ENCODE results near the gene OPHN1. TPM values are rescaled to one million over a fixed set of nuclear protein-coding genes. Genes with fewer than 3 reads are reported as not detected.

OPHN1 gene
- total RNA-seq, 4 donors from 2014 or later = 5.1 to 11.2 (median 8.0) TPM

DNA sequence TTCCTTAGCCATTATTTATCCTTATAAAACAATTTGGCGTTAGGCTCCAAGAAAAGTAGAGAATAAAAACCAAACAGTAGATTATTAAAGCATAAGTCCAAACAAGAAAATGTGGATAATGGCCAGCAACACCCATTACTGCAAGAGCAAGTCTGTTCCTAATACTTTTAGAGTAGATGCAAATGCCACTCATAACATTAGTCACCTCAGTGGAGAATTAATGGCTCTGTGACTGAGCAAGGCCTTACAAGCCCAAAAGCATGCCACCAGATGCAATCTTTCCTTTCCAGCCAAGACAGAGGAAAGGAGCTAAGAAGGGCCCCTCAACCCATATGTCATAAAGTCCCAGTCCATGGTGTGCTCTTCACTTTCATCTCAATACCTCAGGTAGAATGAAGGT lies 373.8 kb downstream of the OPHN1 start:
- TF ChIP-seq EP300 (IDR thresholded peaks at IDR 0.05) (no peak), POLR2A (IDR thresholded peaks at IDR 0.05; ENCODE audit: low read depth) (no peak), POLR2AphosphoS5 (IDR thresholded peaks at IDR 0.05) (no peak)
- TF ChIP-seq, protein P1, sequence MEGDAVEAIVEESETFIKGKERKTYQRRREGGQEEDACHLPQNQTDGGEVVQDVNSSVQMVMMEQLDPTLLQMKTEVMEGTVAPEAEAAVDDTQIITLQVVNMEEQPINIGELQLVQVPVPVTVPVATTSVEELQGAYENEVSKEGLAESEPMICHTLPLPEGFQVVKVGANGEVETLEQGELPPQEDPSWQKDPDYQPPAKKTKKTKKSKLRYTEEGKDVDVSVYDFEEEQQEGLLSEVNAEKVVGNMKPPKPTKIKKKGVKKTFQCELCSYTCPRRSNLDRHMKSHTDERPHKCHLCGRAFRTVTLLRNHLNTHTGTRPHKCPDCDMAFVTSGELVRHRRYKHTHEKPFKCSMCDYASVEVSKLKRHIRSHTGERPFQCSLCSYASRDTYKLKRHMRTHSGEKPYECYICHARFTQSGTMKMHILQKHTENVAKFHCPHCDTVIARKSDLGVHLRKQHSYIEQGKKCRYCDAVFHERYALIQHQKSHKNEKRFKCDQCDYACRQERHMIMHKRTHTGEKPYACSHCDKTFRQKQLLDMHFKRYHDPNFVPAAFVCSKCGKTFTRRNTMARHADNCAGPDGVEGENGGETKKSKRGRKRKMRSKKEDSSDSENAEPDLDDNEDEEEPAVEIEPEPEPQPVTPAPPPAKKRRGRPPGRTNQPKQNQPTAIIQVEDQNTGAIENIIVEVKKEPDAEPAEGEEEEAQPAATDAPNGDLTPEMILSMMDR (IDR thresholded peaks at IDR 0.05) = no peak
- Histone ChIP-seq H3K36me3 (peaks cover 0 to 4% (median 0%) of the 10 kb centered on the region in 4 donors), H3K4me3 (no peak overlapping the region), H3K27ac (replicated peaks in 1 of 4) (no peak overlapping the region), H3K27me3 (no peaks in the 10 kb centered on the region), H3K4me1 (peaks cover 0 to 20% (median 7%) of the 10 kb centered on the region in 4 donors), H3K9me3 (no peaks in the 10 kb centered on the region)
- no peak for DNase-seq (ENCODE audit: extremely low spot score)
- 66% methylated on average over 1 of the region's 1 CpG for WGBS
- intact Hi-C loops (cut with DNase I) = no loop called here

GRCh38 chrX:68049466-68049865 lies 383.8 kb downstream of the OPHN1 start:
- TF ChIP-seq, protein P1 (IDR thresholded peaks at IDR 0.05) = no peak
- TF ChIP-seq POLR2A (IDR thresholded peaks at IDR 0.05; ENCODE audit: low read depth) = no peak
- TF ChIP-seq EP300 (IDR thresholded peaks at IDR 0.05) = no peak
- TF ChIP-seq POLR2AphosphoS5 (IDR thresholded peaks at IDR 0.05) = no peak
- H3K36me3 ChIP-seq = peaks cover 0 to 42% (median 5%) of the 10 kb centered on the region in 4 donors
- no peaks in the 10 kb centered on the region for H3K27me3 ChIP-seq
- H3K4me3 ChIP-seq = no peak overlapping the region
- no peaks in the 10 kb centered on the region for H3K4me1 ChIP-seq
- WGBS = 74% methylated on average over 3 of the region's 3 CpGs
- H3K9me3 ChIP-seq = no peaks in the 10 kb centered on the region
- H3K27ac ChIP-seq (replicated peaks in 1 of 4) = no peak overlapping the region
- intact Hi-C loops (cut with DNase I) = no loop called here
- no peak for DNase-seq (ENCODE audit: extremely low spot score)

DNA sequence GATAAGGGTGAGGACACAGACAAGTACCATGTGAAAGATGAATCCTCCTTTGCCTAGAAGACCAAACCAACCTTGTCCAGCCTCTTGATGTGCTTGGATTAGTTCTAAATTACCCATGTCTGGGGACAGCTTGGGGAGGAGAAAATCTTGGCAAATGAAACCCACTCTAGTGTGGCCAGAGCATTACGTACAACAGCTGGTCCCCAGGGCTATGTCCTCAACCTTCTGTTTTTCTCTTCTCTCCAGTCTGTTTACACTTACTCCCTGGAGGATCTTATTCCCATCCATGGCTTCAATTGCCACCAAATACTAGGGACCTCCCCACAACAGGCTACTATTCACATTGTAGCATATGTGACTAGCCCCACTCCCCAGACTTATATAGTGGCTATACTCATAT lies 384.5 kb downstream of the OPHN1 start:
- 56% methylated on average over 1 of the region's 1 CpG for WGBS
- intact Hi-C loops (cut with DNase I) = no loop called here
- no peaks in the 10 kb centered on the region for H3K4me1 ChIP-seq
- no peak for DNase-seq (ENCODE audit: extremely low spot score)
- no peaks in the 10 kb centered on the region for H3K9me3 ChIP-seq
- no peak overlapping the region for H3K27ac ChIP-seq (replicated peaks in 1 of 4)
- H3K27me3 ChIP-seq = no peaks in the 10 kb centered on the region
- no peak overlapping the region for H3K4me3 ChIP-seq
- peaks cover 0 to 42% (median 5%) of the 10 kb centered on the region in 4 donors for H3K36me3 ChIP-seq
- TF ChIP-seq EP300 (IDR thresholded peaks at IDR 0.05) (no peak), POLR2AphosphoS5 (IDR thresholded peaks at IDR 0.05) (no peak), POLR2A (IDR thresholded peaks at IDR 0.05; ENCODE audit: low read depth) (no peak)
- TF ChIP-seq, protein P1 (IDR thresholded peaks at IDR 0.05) = no peak

GRCh38 chrX:68045008-68045577 lies 388.2 kb downstream of the OPHN1 start:
- no peak overlapping the region for H3K4me3 ChIP-seq
- H3K36me3 ChIP-seq = peaks cover 0 to 24% (median 2%) of the 10 kb centered on the region in 4 donors
- no peaks in the 10 kb centered on the region for H3K4me1 ChIP-seq
- intact Hi-C loops (cut with DNase I) = no loop called here
- no peak for TF ChIP-seq POLR2A (IDR thresholded peaks at IDR 0.05; ENCODE audit: low read depth)
- TF ChIP-seq POLR2AphosphoS5 (IDR thresholded peaks at IDR 0.05) = no peak
- TF ChIP-seq, protein P1 (IDR thresholded peaks at IDR 0.05) = no peak
- H3K9me3 ChIP-seq = no peaks in the 10 kb centered on the region
- DNase-seq (ENCODE audit: extremely low spot score) = no peak
- 83% methylated on average over 2 of the region's 2 CpGs for whole genome bisulfite sequencing
- H3K27me3 ChIP-seq = no peaks in the 10 kb centered on the region
- no peak overlapping the region for H3K27ac ChIP-seq (replicated peaks in 1 of 4)
